ENCODE measurements around the gene NVL.

The NVL gene

GRCh38 chr1:224339442-224340033, 9.6 kb upstream of the NVL start:
- no peaks in the 10 kb centered on the region for H3K36me3 ChIP-seq (ENCODE audit: control insufficient read depth, insufficient read depth, low read length)
- H3K27me3 ChIP-seq (replicated peaks; ENCODE audit: control insufficient read depth, insufficient read depth, low read length), result no peaks in the 10 kb centered on the region
- DNase-seq (ENCODE audit: extremely low read depth, insufficient read length), result no peak
- no peak overlapping the region for H3K4me3 ChIP-seq (replicated peaks; ENCODE audit: low read depth, low read length)
- no peak for TF ChIP-seq CTCF (IDR thresholded peaks at IDR 0.05; ENCODE audit: insufficient read depth, low read length, poor library complexity, severe bottlenecking)

GRCh38 chr1:224338150-224338838, 8.3 kb upstream of the NVL start:
- H3K27me3 ChIP-seq (replicated peaks; ENCODE audit: control insufficient read depth, insufficient read depth, low read length), result no peaks in the 10 kb centered on the region
- H3K4me3 ChIP-seq (replicated peaks; ENCODE audit: low read depth, low read length), result no peak overlapping the region
- H3K36me3 ChIP-seq (ENCODE audit: control insufficient read depth, insufficient read depth, low read length), result no peaks in the 10 kb centered on the region
- no peak for DNase-seq (ENCODE audit: extremely low read depth, insufficient read length)
- TF ChIP-seq CTCF (IDR thresholded peaks at IDR 0.05; ENCODE audit: insufficient read depth, low read length, poor library complexity, severe bottlenecking), result no peak

GRCh38 chr1:224333939-224334786, 4.2 kb upstream of the NVL start:
- Histone ChIP-seq H3K27me3 (replicated peaks; ENCODE audit: control insufficient read depth, insufficient read depth, low read length) (no peaks in the 10 kb centered on the region), H3K36me3 (ENCODE audit: control insufficient read depth, insufficient read depth, low read length) (no peaks in the 10 kb centered on the region), H3K4me3 (replicated peaks; ENCODE audit: low read depth, low read length) (no peak overlapping the region; the same call in 1 of the 2 replicates)
- DNase-seq (ENCODE audit: extremely low read depth, insufficient read length), result peak; percentile 18
- TF ChIP-seq CTCF (IDR thresholded peaks at IDR 0.05; ENCODE audit: insufficient read depth, low read length, poor library complexity, severe bottlenecking), result no peak

- Histone ChIP-seq H3K27me3 (replicated peaks; ENCODE audit: control insufficient read depth, insufficient read depth, low read length) (no peaks in the 10 kb centered on the region), H3K36me3 (ENCODE audit: control insufficient read depth, insufficient read depth, low read length) (no peaks in the 10 kb centered on the region), H3K4me3 (replicated peaks; ENCODE audit: low read depth, low read length) (no peak overlapping the region)
- peak; percentile 17 for DNase-seq (ENCODE audit: extremely low read depth, insufficient read length)
- TF ChIP-seq CTCF (IDR thresholded peaks at IDR 0.05; ENCODE audit: insufficient read depth, low read length, poor library complexity, severe bottlenecking), result peak; percentile 55
Observed at GRCh38 chr1:224333309-224333926, 3.4 kb upstream of the NVL start.

- no peak for DNase-seq (ENCODE audit: extremely low read depth, insufficient read length)
- H3K4me3 ChIP-seq (replicated peaks; ENCODE audit: low read depth, low read length), result no peak overlapping the region
- no peak for TF ChIP-seq CTCF (IDR thresholded peaks at IDR 0.05; ENCODE audit: insufficient read depth, low read length, poor library complexity, severe bottlenecking)
- no peaks in the 10 kb centered on the region for H3K36me3 ChIP-seq (ENCODE audit: control insufficient read depth, insufficient read depth, low read length)
- H3K27me3 ChIP-seq (replicated peaks; ENCODE audit: control insufficient read depth, insufficient read depth, low read length), result no peaks in the 10 kb centered on the region
Observed at GRCh38 chr1:224331824-224332223, 1.9 kb upstream of the NVL start.

Measured in GM06990 (cell line).